GM10266 (cell line): Measurements from ENCODE around the gene RAD23A.

ENCODE experiments used
- DNase-seq: peaks from one replicate; pipeline ENCODE4 v3.0.0; 2012; ENCODE audit errors: extremely low spot score
- TF ChIP-seq, protein P1 (sequence below): IDR thresholded peaks from 2 replicates; pipeline ENCODE4 v1.5.1; 2012; ENCODE audit warnings: mild to moderate bottlenecking, low read depth; ENCODE audit not compliant: control insufficient read depth, insufficient read depth; ENCODE audit errors: missing control alignments

Gene RAD23A

DNA sequence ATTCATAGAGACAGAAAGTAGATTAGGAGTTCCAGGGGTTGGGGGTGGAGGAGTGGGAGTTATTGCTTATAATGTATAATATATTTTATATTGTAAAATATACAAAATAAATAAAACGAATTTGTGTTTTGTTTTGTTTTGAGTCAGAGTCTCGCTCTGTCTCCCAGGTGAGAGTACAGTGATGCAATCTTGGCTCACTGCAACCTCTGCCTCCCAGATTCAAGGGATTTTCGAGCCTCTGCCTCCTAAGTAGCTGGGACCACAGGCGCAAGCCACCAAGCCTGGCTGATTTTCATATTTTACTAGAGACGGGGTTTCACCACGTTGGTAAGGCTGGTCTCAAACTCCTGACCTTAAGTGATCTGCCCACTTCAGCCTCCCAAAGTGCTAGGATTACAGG, 13.8 kb downstream of the RAD23A start:
- TF ChIP-seq, protein P1, sequence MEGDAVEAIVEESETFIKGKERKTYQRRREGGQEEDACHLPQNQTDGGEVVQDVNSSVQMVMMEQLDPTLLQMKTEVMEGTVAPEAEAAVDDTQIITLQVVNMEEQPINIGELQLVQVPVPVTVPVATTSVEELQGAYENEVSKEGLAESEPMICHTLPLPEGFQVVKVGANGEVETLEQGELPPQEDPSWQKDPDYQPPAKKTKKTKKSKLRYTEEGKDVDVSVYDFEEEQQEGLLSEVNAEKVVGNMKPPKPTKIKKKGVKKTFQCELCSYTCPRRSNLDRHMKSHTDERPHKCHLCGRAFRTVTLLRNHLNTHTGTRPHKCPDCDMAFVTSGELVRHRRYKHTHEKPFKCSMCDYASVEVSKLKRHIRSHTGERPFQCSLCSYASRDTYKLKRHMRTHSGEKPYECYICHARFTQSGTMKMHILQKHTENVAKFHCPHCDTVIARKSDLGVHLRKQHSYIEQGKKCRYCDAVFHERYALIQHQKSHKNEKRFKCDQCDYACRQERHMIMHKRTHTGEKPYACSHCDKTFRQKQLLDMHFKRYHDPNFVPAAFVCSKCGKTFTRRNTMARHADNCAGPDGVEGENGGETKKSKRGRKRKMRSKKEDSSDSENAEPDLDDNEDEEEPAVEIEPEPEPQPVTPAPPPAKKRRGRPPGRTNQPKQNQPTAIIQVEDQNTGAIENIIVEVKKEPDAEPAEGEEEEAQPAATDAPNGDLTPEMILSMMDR: no peak
- DNase-seq: no peak

DNA sequence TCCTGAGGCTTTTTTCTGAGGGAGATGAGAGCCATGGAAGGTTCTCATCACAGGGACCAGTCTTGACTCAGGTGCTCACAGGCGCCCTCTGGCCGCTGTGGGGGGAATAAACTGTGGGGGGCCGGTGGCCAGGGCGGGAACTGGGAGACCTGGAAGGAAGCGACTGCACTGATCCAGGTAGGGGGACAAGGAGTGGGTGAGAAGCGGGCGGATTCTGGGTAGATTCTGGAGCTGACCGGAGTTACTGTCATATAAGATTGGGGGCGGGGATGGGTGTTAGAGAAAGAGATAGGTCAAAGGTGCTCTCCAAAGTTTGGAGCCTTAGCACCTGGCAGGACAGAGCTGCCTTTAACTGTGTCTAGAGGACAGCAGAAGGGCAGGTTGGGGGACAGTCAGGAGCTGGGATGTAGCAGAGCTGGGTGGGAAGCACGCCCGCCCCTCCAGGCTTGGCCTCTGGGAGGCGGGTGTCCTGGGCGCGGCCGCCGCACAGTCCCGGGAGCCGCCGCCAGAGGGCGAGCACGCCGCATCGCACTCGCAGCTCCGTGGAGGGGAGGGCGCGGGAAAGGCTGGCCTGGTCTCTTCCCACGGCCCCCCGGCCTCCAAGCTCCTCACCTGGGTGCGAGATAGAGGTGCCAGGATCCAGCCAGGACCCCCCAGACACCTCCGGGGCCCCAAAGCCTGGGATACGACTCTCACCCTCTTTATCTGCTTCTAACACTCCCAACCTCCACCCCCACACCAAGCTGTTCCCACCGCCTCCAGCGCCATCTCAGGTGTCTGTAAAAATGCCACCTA, 19.6 kb downstream of the RAD23A start:
- TF ChIP-seq, protein P1: peak; percentile 99
- DNase-seq: peak; percentile 88

DNA sequence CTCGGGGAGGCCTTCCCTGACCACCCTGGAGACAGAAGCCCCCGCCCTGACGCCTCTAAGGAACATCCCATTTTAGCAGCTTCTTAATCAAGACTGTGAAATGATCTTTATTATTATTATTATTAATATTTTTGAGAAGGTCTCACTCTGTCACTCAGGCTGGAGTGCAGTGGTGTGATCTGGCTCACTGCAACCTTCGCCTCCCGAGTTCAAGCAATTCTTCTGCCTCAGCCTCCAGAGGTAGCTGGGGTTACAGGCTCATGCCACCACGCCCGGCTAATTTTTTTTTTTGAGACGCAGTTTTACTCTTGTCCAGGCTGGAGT, 20.1 kb downstream of the RAD23A start:
- DNase-seq: no peak
- TF ChIP-seq, protein P1: no peak

- no peak for DNase-seq
- TF ChIP-seq, protein P1: no peak
Measured at GRCh38 chr19:12967907-12968306, 22.2 kb downstream of the RAD23A start.

GRCh38 chr19:12969292-12969988, 23.8 kb downstream of the RAD23A start, which contains the start of gene DAND5:
Gene DAND5, plus strand, starts transcription at chr19:12969576. Its CDS starts 85 bp downstream, at chr19:12969661.
- no peak for DNase-seq
- TF ChIP-seq, protein P1: no peak

GRCh38 chr19:12970070-12970820, 24.6 kb downstream of the RAD23A start:
- no peak for DNase-seq
- TF ChIP-seq, protein P1: no peak

DNA sequence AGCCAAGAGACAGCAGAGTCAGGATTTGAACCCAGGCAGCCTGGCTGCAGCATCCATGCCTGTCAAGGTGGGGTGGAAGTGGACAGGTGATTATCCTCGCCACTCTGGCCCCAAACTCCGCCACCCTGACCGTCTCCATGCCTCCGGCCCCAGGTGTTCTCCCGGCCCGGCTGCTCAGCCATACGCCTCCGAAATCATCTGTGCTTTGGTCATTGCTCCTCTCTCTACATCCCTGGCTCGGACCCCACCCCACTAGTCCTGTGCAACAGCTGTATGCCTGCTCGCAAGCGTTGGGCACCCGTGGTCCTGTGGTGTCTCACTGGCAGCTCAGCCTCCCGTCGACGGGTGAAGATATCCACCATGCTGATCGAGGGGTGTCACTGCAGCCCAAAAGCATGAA, 27.6 kb downstream of the RAD23A start:
- DNase-seq: no peak
- TF ChIP-seq, protein P1: no peak
